Measurements from ENCODE around the gene ZNF275.

ZNF275 gene

GRCh38 chrX:153371256-153371655, 37.3 kb downstream of the ZNF275 start:
- peaks cover 80% of the 10 kb centered on the region for H3K9me3 Mint-ChIP-seq
- no peaks in the 10 kb centered on the region for H3K36me3 Mint-ChIP-seq (ENCODE audit: low read depth)
- TF ChIP-seq CTCF (IDR thresholded peaks at IDR 0.05) = no peak
- peaks cover 23% of the 10 kb centered on the region for H3K4me1 Mint-ChIP-seq
- DNase-seq = no peak
- peaks cover 5% of the 10 kb centered on the region for H3K27me3 Mint-ChIP-seq (ENCODE audit: low read depth, poor library complexity)
- no peak overlapping the region for H3K27ac Mint-ChIP-seq
- H3K4me3 Mint-ChIP-seq = no peak overlapping the region

DNA sequence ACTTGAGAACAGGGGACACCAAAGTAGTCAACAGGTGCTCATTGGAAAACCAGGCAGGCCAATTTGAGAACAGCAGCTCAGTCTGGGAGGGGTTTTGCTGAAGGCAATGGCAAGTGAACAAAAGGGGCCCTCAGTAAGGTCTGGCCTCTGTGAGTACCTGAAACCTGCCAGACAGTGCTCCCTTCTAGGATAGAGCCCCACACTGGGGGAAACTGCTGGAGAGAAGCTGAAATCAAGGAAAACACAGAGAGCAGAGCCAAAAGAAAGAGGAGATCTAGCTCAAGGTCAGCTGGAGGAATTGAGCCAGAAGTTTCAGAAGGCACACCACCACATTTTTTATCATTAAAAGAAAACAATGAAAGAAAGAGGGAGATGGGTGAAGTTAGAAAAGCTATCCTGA, 39.0 kb downstream of the ZNF275 start:
- no peak for TF ChIP-seq CTCF (IDR thresholded peaks at IDR 0.05)
- Mint-ChIP-seq H3K4me1 (peaks cover 23% of the 10 kb centered on the region), H3K36me3 (ENCODE audit: low read depth) (no peaks in the 10 kb centered on the region), H3K9me3 (peaks cover 82% of the 10 kb centered on the region), H3K27ac (no peak overlapping the region), H3K4me3 (no peak overlapping the region), H3K27me3 (ENCODE audit: low read depth, poor library complexity) (peaks cover 4% of the 10 kb centered on the region)
- DNase-seq = no peak

- no peak for TF ChIP-seq CTCF (IDR thresholded peaks at IDR 0.05)
- H3K4me1 Mint-ChIP-seq = peaks cover 23% of the 10 kb centered on the region
- H3K27ac Mint-ChIP-seq = no peak overlapping the region
- H3K9me3 Mint-ChIP-seq = peaks cover 85% of the 10 kb centered on the region
- no peak overlapping the region for H3K4me3 Mint-ChIP-seq
- H3K27me3 Mint-ChIP-seq (ENCODE audit: low read depth, poor library complexity) = peaks cover 11% of the 10 kb centered on the region
- no peak for DNase-seq
- H3K36me3 Mint-ChIP-seq (ENCODE audit: low read depth) = no peaks in the 10 kb centered on the region
Measured at GRCh38 chrX:153374426-153374825, 40.5 kb downstream of the ZNF275 start.

DNA sequence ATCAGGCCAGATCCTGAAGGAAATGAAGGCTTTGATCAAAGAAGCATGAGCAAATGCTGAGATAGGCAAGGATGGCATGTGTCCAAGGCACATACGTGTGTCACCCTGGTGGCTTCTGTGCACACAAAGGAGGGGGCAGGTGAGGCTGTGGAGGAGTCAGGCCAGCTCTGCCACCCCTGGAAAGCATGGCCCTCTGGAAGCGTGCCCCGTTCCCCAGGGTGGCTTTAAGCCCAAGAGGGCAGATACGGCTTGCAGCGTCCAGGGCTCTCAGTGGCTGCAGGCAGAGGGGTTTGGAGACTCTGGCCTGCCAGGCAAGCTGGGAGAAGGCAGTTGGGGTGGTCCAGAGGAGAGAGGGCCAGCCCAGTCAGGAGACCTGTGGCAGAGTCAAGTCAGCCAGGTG, 41.6 kb downstream of the ZNF275 start:
- TF ChIP-seq CTCF (IDR thresholded peaks at IDR 0.05) = no peak
- DNase-seq = no peak
- Mint-ChIP-seq H3K9me3 (peaks cover 80% of the 10 kb centered on the region), H3K27me3 (ENCODE audit: low read depth, poor library complexity) (peaks cover 11% of the 10 kb centered on the region), H3K27ac (no peak overlapping the region), H3K4me3 (no peak overlapping the region), H3K4me1 (peaks cover 21% of the 10 kb centered on the region), H3K36me3 (ENCODE audit: low read depth) (no peaks in the 10 kb centered on the region)

DNA sequence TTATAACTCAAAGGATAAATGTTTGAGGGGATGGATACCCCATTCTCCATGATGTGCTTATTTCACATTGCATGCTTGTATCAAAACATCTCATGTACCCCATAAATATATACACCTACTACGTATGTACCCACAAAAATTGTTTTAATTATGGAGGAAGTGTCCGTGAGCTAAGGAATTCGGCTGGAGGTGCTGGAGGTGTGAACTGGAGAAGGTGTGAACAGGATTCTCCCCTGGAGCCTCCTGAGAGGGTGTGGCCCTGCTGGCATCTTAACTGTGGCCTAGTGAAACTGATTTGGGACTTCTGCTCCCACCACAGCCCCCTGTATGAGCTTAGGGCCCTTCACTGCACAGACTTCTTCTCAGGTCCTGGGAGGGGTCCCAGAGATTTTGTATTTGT, 43.8 kb downstream of the ZNF275 start:
- Mint-ChIP-seq H3K4me3 (no peak overlapping the region), H3K27me3 (ENCODE audit: low read depth, poor library complexity) (peaks cover 11% of the 10 kb centered on the region), H3K36me3 (ENCODE audit: low read depth) (no peaks in the 10 kb centered on the region), H3K4me1 (peaks cover 3% of the 10 kb centered on the region), H3K27ac (no peak overlapping the region), H3K9me3 (peaks cover 68% of the 10 kb centered on the region)
- TF ChIP-seq CTCF (IDR thresholded peaks at IDR 0.05) = no peak
- no peak for DNase-seq

- H3K36me3 Mint-ChIP-seq (ENCODE audit: low read depth) = no peaks in the 10 kb centered on the region
- peaks cover 11% of the 10 kb centered on the region for H3K27me3 Mint-ChIP-seq (ENCODE audit: low read depth, poor library complexity)
- no peak overlapping the region for H3K4me3 Mint-ChIP-seq
- no peaks in the 10 kb centered on the region for H3K4me1 Mint-ChIP-seq
- H3K9me3 Mint-ChIP-seq = peaks cover 60% of the 10 kb centered on the region
- no peak overlapping the region for H3K27ac Mint-ChIP-seq
- no peak for TF ChIP-seq CTCF (IDR thresholded peaks at IDR 0.05)
- DNase-seq = no peak
Measured at GRCh38 chrX:153378607-153379006, 44.7 kb downstream of the ZNF275 start.

Data from nephron progenitor cell (in vitro differentiated cells).